SK-N-DZ (cell line): ENCODE measurements around the gene PLA2G4C. TPM values are rescaled to one million over a fixed set of nuclear protein-coding genes. Genes with fewer than 3 reads are reported as not detected.

Experiments used
- DNase-seq: peaks from one replicate; pipeline ENCODE4 v3.0.0-alpha.2; 2015; ENCODE audit warnings: low spot score
- polyA plus RNA-seq, 2 experiments: library from polyadenylated mRNA; depleted of rRNA; stranded (reverse); fragments of >200 nt; gene quantifications; 2 replicates each; pipeline ENCODE4 v1.2.3, GENCODE V29; 2014

Gene PLA2G4C, protein sequence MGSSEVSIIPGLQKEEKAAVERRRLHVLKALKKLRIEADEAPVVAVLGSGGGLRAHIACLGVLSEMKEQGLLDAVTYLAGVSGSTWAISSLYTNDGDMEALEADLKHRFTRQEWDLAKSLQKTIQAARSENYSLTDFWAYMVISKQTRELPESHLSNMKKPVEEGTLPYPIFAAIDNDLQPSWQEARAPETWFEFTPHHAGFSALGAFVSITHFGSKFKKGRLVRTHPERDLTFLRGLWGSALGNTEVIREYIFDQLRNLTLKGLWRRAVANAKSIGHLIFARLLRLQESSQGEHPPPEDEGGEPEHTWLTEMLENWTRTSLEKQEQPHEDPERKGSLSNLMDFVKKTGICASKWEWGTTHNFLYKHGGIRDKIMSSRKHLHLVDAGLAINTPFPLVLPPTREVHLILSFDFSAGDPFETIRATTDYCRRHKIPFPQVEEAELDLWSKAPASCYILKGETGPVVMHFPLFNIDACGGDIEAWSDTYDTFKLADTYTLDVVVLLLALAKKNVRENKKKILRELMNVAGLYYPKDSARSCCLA
- 0.96 TPM in 1 of 2 replicates, not detected in the other for polyA plus RNA-seq (2014; cell fraction: cytosol; rRNA removed)
- not detected in 2 replicates for polyA plus RNA-seq (2014; cell fraction: nucleus; rRNA removed)

DNA sequence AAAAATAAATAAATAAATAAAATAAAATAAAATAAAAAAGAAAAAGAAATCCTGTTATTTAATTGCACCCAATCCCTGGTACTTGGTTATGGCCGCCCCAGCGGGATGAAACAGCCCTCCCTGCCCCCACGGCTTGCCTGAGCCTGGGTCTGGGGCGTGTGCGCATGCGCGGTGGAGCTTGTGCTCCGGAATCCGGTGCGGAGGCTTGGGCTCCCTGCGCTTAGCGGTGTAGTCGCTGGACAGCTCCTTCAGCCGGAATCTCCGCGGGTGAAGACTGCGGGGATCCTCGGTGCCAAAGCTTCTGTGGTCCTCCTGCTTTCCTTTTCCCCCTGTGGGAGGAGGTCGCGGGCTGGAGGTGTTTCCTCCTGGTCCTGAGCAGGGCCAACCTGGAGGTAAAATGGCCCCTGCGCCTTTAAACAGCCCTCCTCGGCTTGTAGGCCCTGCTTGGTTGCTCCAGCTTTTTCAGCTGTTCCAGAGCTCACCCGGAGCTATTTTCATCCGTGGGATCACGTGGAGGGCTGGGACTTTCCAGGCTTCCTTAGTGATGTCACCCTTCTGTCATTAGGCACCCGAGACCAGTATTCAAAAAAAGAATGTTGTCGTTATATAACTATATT, at the start of gene PLA2G4C:
PLA2G4C (minus strand) TSS at position 468 of the 617 bp plus-strand sequence. CDS start 4,288 bp downstream, outside the sequence.
- peak; percentile 77 for DNase-seq

- no peak for DNase-seq
Observed at GRCh38 chr19:48158210-48158790, 47.7 kb upstream of the PLA2G4C start.

DNA sequence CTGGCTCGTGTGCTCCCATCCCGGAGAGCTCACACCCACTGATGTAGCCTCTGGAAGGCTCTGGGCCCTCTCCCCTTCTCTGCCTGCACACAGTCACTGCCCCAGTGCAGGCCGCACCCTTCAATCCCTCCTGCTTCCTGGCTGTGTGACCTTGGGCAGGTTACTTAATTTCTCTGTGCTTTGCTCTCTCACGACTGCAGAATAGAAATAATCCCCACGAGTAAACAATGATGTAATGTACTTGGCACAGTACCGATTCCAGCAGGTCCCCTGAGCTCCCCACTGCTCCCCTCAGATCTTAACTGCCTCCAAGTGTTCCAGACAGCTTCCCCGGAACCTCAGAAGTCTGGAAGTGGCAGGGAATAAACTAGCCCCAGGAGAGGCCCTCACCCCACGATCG, 43.4 kb upstream of the PLA2G4C start:
- DNase-seq = no peak

GRCh38 chr19:48152551-48152950, 41.9 kb upstream of the PLA2G4C start:
- DNase-seq = peak; percentile 31

DNA sequence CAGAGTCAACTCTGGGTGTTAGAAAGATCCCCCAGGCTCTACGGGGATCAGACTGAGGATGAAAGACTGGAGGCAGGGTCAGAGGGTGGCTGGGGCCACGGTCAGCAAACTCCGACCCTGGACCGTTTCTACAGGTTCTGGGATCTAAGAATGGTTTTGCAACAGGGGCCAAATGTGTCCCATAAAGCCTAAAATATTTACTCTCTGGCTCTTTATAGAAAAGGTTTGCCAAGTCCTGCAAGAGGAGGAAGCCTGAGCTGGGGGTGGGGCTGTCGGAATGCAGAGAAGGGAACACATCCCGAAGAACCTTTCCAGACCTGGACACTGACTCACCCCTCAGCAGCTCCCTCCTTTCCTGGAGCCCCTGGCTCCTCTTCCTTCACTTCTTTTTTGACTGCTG, 38.8 kb upstream of the PLA2G4C start:
- no peak for DNase-seq

DNA sequence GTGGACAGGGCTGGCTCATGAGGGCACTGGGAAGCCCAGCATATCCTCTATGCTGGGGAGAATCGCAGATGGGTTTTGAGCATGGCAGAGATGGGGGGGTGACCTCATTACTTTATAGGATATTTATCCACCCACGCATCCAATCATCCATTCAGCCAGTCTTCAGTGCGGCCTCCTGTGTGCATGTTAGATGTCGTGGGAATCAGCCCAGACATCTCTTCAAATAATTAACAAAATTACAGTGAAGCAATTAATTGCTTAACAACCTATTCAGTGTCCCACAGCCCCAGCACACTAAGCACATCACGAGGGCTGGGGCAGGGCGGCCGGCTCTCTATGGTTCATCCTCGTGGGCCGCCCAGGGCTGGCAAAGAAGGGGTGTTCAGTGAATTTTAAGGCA, 38.0 kb upstream of the PLA2G4C start:
- no peak for DNase-seq

- no peak for DNase-seq
Observed at GRCh38 chr19:48147597-48148175, 37.1 kb upstream of the PLA2G4C start.

- no peak for DNase-seq
Observed at GRCh38 chr19:48139053-48139452, 28.4 kb upstream of the PLA2G4C start.

DNA sequence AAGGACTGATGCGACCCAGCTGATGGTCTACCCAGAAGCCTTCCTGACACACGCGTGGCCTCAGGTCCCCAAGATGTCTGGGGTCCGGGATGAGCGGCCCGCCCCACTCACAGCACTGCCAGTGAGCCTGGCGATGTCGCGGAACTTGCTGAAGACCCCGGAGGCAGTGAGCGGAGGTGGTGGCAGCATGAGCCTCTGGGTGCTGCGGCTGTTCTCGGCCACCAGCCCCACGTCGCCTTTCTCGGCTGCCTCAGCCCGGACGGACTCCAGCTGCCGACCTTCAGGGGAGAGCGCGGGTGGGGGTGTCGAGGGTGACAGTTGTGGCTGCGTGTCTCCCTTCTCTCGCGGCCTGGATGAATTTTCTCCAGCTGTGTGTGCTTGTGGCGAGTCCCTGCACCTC, 26.8 kb upstream of the PLA2G4C start:
- no peak for DNase-seq

GRCh38 chr19:48136547-48136946, 25.9 kb upstream of the PLA2G4C start:
- DNase-seq = no peak

DNA sequence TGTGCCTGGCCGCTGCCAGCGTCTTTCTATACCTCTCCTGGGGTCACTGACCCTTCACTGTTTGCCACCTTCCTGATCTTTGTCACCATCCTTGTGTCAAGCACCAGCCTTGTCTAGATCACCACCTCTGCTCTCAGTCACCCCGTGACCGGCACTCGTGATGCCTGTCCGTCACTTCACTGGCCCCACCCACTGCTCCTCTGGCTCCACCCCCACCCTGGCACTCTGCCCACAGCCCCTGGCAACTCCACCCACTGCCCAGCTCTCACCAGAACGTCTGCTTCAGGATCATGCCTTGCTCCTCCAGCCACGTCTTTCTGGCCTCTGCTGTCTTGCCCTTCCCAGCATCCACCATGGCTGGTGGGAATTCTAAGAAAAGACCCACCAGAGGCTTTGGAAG, 24.8 kb upstream of the PLA2G4C start:
- no peak for DNase-seq

- DNase-seq = no peak
Observed at GRCh38 chr19:48133094-48133493, 22.5 kb upstream of the PLA2G4C start.

- DNase-seq = no peak
Observed at GRCh38 chr19:48127561-48127960, 16.9 kb upstream of the PLA2G4C start.

GRCh38 chr19:48123907-48124651, 13.5 kb upstream of the PLA2G4C start:
- no peak for DNase-seq

GRCh38 chr19:48122421-48122820, 11.8 kb upstream of the PLA2G4C start:
- no peak for DNase-seq

GRCh38 chr19:48121909-48122371, 11.3 kb upstream of the PLA2G4C start:
- no peak for DNase-seq

DNA sequence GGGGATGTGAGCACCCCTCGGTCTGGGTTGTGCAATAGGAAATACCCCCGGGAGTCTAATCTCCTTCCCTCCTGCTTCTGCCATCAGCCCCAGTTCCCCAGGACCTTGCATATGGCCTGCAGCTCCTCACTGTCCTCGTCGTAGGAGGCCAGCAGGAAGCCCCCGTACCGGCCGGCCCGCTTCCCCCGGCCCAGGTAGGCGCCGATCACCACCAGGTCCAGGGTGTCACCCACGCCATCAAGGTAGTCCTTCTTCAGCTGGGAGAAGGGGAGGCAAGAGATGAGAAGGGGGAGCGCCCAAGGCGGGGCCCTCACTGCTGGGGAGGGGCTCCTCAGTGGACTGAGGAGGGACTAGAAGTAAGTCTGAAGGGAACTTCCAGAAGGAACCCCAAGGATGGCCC, 10.4 kb upstream of the PLA2G4C start:
- no peak for DNase-seq

DNA sequence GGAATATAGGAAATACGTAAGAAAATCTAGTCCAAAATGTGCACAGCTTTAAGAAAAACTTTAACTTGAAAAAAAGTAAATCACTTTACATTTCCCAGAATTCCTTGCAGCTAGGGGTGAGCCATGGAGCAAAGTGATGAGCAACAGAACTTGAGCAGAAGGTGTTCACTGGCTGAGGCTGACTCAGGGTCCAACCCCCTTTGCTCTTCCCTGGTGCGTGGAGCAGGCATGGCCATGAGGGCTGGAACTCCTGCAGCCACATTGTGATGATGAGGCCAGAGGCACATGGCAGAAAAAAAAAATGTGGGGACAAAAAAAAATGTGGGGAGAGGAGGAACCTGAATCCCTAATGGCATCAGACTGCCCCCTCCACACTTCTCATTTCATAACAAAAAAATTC, 9.9 kb upstream of the PLA2G4C start:
- DNase-seq = no peak

GRCh38 chr19:48118131-48118517, 7.5 kb upstream of the PLA2G4C start:
- no peak for DNase-seq

GRCh38 chr19:48117515-48118130, 7.0 kb upstream of the PLA2G4C start:
- DNase-seq = no peak
